NCI-H2171 (cell line): Measurements from ENCODE around the gene QKI.

Experiments used
- DNase-seq: peaks from one replicate; lab custom pipeline; 2025; lab: John Stamatoyannopoulos, UW

QKI gene

GRCh38 chr6:163536770-163537169 lies 122.3 kb downstream of the QKI start:
- DNase-seq, result no peak

- DNase-seq, result no peak
Measured at GRCh38 chr6:163538331-163538730, 123.8 kb downstream of the QKI start.

GRCh38 chr6:163539101-163539762 lies 124.7 kb downstream of the QKI start:
- no peak for DNase-seq

GRCh38 chr6:163543321-163543720 lies 128.8 kb downstream of the QKI start:
- no peak for DNase-seq

GRCh38 chr6:163545370-163545769 lies 130.9 kb downstream of the QKI start:
- DNase-seq, result no peak

GRCh38 chr6:163547287-163547686 lies 132.8 kb downstream of the QKI start:
- DNase-seq, result no peak

GRCh38 chr6:163548624-163549023 lies 134.1 kb downstream of the QKI start:
- DNase-seq, result no peak

GRCh38 chr6:163554032-163554431 lies 139.5 kb downstream of the QKI start:
- no peak for DNase-seq

GRCh38 chr6:163554663-163555062 lies 140.1 kb downstream of the QKI start:
- no peak for DNase-seq

GRCh38 chr6:163559661-163560060 lies 145.1 kb downstream of the QKI start:
- no peak for DNase-seq

- no peak for DNase-seq
Measured at GRCh38 chr6:163563318-163563717, 148.8 kb downstream of the QKI start.

GRCh38 chr6:163564534-163564933 lies 150.0 kb downstream of the QKI start:
- no peak for DNase-seq

- DNase-seq, result peak; percentile 46
Measured at GRCh38 chr6:163565140-163565539, 150.6 kb downstream of the QKI start.

- no peak for DNase-seq
Measured at GRCh38 chr6:163566056-163566455, 151.5 kb downstream of the QKI start.

GRCh38 chr6:163568275-163568674 lies 153.8 kb downstream of the QKI start:
- DNase-seq, result no peak

- no peak for DNase-seq
Measured at GRCh38 chr6:163570579-163571231, 156.2 kb downstream of the QKI start.

- DNase-seq, result no peak
Measured at GRCh38 chr6:163571730-163572129, 157.2 kb downstream of the QKI start.

- no peak for DNase-seq
Measured at GRCh38 chr6:163572612-163573011, 158.1 kb downstream of the QKI start.

GRCh38 chr6:163573503-163574179 lies 159.1 kb downstream of the QKI start:
- DNase-seq, result no peak

- DNase-seq, result no peak
Measured at GRCh38 chr6:163576114-163576513, 161.6 kb downstream of the QKI start.

- no peak for DNase-seq
Measured at GRCh38 chr6:163577404-163577803, 162.9 kb downstream of the QKI start.

- DNase-seq, result no peak
Measured at GRCh38 chr6:163579111-163579879, 164.8 kb downstream of the QKI start.

- no peak for DNase-seq
Measured at GRCh38 chr6:163579880-163580295, 165.4 kb downstream of the QKI start.
